NT2/D1 (cell line): Measurements from ENCODE around the gene HDHD3.
A peak's percentile ranks its signal among the peaks of the same experiment; 100 is the strongest.

Experiments
- DNase-seq: peaks from one replicate; pipeline ENCODE4 v3.0.0-alpha.2; 2011; ENCODE audit warnings: low read depth, low spot score
- H3K27me3 ChIP-seq: 2 replicates; pipeline ENCODE4 v1.6.0; 2011; ENCODE audit warnings: mild to moderate bottlenecking; ENCODE audit not compliant: insufficient read length, insufficient read depth
- H3K36me3 ChIP-seq: 2 replicates; pipeline ENCODE4 v1.6.1; 2011; ENCODE audit warnings: mild to moderate bottlenecking, low read length, mixed read lengths; ENCODE audit not compliant: insufficient read depth, insufficient read length
- H3K4me1 ChIP-seq: 2 replicates; pipeline ENCODE4 v1.5.1; 2011; ENCODE audit not compliant: insufficient read depth, insufficient read length
- H3K4me3 ChIP-seq: 2 replicates; pipeline ENCODE4 v1.5.1; 2011; ENCODE audit warnings: low read depth; ENCODE audit not compliant: insufficient read length
- H3K9ac ChIP-seq: 2 replicates; pipeline ENCODE4 v1.6.0; 2011; ENCODE audit warnings: low read depth; ENCODE audit not compliant: insufficient read length
- H3K9me3 ChIP-seq: 2 replicates; pipeline ENCODE4 v1.5.1; 2011; ENCODE audit warnings: mild to moderate bottlenecking, low read length; ENCODE audit not compliant: insufficient read depth
- SUZ12 ChIP-seq: IDR thresholded peaks from 2 replicates; pipeline ENCODE4 v1.6.1; 2011; ENCODE audit not compliant: insufficient read length, insufficient read depth; ENCODE audit errors: extremely low read depth
- YY1 ChIP-seq: IDR thresholded peaks from 2 replicates; pipeline ENCODE4 v1.6.1; 2011; ENCODE audit not compliant: insufficient read length, insufficient read depth
- ZNF274 ChIP-seq: IDR thresholded peaks from 2 replicates; pipeline ENCODE4 v1.6.1; 2011; ENCODE audit warnings: mild to moderate bottlenecking, low read depth, low read length

Gene HDHD3, protein sequence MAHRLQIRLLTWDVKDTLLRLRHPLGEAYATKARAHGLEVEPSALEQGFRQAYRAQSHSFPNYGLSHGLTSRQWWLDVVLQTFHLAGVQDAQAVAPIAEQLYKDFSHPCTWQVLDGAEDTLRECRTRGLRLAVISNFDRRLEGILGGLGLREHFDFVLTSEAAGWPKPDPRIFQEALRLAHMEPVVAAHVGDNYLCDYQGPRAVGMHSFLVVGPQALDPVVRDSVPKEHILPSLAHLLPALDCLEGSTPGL

DNA sequence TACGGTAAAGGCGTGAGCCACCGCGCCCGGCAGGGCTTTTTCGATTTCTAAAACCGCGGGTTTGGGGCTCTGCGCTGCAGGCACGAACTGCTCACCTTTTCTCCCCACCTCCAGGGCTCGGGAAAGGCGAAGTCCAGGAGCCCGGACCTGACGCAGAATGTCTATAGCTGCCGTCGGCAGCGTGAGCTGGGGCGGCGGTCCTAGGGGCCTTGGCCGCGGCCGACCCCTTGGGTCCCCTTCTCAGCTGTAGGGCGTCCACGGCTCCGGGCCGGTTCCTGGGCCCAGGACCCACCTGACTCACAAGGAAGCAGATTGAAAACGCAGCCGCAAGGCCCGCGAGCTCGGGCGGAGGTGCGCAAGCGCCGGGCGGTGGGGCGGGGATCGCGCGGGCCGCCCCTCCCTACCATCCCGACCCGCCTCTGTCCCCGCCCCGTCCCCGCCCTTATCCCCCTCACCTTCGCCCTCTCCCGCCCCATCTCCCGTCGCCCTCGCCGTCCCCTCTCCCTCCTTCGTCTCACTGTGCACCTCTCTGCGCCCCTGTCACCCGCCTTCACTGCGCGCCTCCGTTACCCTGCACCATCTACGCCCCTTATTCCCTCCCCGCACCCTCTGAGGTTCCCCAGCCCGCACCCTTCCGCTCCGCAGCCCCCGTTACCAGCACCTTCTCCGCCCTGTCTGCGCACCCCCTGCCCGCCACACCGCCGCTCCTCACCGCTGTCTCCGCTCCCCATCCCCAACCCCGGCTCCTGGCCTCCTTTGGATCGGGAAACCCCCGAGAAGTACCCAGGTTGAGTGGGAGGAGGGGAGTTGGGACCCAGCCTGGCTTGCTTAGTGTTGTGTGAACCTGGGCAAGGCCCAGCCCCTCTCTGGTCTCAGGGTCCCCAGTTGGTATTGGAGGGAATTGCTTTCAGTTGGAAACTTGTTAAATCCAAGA, at the start of gene HDHD3:
Gene HDHD3 (minus strand): TSS at position 353 of the 934 bp plus-strand sequence. CDS start 2,632 bp downstream, outside the sequence.
- Histone ChIP-seq H3K27me3 (no peaks in the 10 kb centered on the region), H3K4me3 (peak within 1 kb of the TSS; percentile 86), H3K9me3 (no peaks in the 10 kb centered on the region), H3K4me1 (peaks cover 12% of the 10 kb centered on the region), H3K36me3 (peaks cover 37% of the 10 kb centered on the region), H3K9ac (peak within 1 kb of the TSS; percentile 86)
- TF ChIP-seq SUZ12 (no peak), ZNF274 (no peak), YY1 (no peak)
- peak; percentile 66 for DNase-seq

- no peak for DNase-seq
- Histone ChIP-seq H3K36me3 (no peaks in the 10 kb centered on the region), H3K27me3 (no peaks in the 10 kb centered on the region), H3K9me3 (no peaks in the 10 kb centered on the region), H3K4me1 (no peaks in the 10 kb centered on the region), H3K9ac (no peak overlapping the region), H3K4me3 (no peak overlapping the region)
- no peak for TF ChIP-seq SUZ12
- TF ChIP-seq YY1: no peak
- no peak for TF ChIP-seq ZNF274
Observed at GRCh38 chr9:113425072-113425471, 48.3 kb upstream of the HDHD3 start.

DNA sequence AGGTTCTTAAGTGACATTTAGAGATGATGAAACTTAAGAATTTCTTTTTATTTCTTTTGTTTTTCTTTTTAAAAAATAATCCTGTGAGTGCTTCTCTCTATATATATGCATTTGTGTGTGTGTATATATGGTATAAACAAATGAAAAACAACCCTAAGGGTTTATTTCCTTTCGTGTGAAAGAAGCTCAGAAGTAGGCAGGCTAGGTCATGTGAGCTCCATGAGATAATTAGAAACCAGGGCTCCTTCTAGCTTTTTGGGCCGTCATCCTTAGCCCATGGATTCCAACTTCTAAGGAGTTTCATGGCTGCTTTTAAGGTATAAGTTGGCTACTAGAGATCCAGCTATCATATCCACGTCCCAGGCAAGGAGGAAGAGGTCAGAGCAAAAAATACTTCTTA, 44.9 kb upstream of the HDHD3 start:
- Histone ChIP-seq H3K4me3 (no peak overlapping the region), H3K36me3 (no peaks in the 10 kb centered on the region), H3K4me1 (no peaks in the 10 kb centered on the region), H3K9ac (no peak overlapping the region), H3K27me3 (no peaks in the 10 kb centered on the region), H3K9me3 (no peaks in the 10 kb centered on the region)
- DNase-seq: no peak
- no peak for TF ChIP-seq SUZ12
- no peak for TF ChIP-seq YY1
- no peak for TF ChIP-seq ZNF274

- DNase-seq: no peak
- H3K27me3 ChIP-seq: no peaks in the 10 kb centered on the region
- no peaks in the 10 kb centered on the region for H3K4me1 ChIP-seq
- no peak overlapping the region for H3K4me3 ChIP-seq
- H3K9me3 ChIP-seq: no peaks in the 10 kb centered on the region
- no peak overlapping the region for H3K9ac ChIP-seq
- no peaks in the 10 kb centered on the region for H3K36me3 ChIP-seq
- no peak for TF ChIP-seq YY1
- no peak for TF ChIP-seq SUZ12
- no peak for TF ChIP-seq ZNF274
Observed at GRCh38 chr9:113417370-113417769, 40.6 kb upstream of the HDHD3 start.

- Histone ChIP-seq H3K36me3 (no peaks in the 10 kb centered on the region), H3K27me3 (no peaks in the 10 kb centered on the region), H3K9me3 (no peaks in the 10 kb centered on the region), H3K4me1 (no peaks in the 10 kb centered on the region), H3K4me3 (no peak overlapping the region), H3K9ac (no peak overlapping the region)
- TF ChIP-seq YY1: no peak
- no peak for TF ChIP-seq SUZ12
- DNase-seq: no peak
Observed at GRCh38 chr9:113416149-113416721, 39.4 kb upstream of the HDHD3 start.

- H3K9ac ChIP-seq: peak within 1 kb of the TSS; percentile 93
- peak; percentile 17 for TF ChIP-seq YY1
- no peak for TF ChIP-seq ZNF274
- TF ChIP-seq SUZ12: no peak
- no peaks in the 10 kb centered on the region for H3K4me1 ChIP-seq
- H3K4me3 ChIP-seq: peak within 1 kb of the TSS; percentile 97
- DNase-seq: peak; percentile 96
- H3K36me3 ChIP-seq: peaks cover 33% of the 10 kb centered on the region
- H3K27me3 ChIP-seq: no peaks in the 10 kb centered on the region
- no peaks in the 10 kb centered on the region for H3K9me3 ChIP-seq
Observed at GRCh38 chr9:113410207-113410864, 33.5 kb upstream of the HDHD3 start, which contains the start of the genes C9orf43 and POLE3. TSS of gene C9orf43 (plus strand) at chr9:113410747. CDS start at chr9:113413494, 2,747 bp downstream. TSS of gene POLE3 (minus strand) at chr9:113410675. CDS start at chr9:113410293, 382 bp downstream.
